ENCODE results near the gene SCAF8.
"Not testable (repeated sequence)": the region's sequence is repeated elsewhere in the genome, so short reads cannot be mapped to it uniquely, and the experiment has no call there.

SCAF8 gene

DNA sequence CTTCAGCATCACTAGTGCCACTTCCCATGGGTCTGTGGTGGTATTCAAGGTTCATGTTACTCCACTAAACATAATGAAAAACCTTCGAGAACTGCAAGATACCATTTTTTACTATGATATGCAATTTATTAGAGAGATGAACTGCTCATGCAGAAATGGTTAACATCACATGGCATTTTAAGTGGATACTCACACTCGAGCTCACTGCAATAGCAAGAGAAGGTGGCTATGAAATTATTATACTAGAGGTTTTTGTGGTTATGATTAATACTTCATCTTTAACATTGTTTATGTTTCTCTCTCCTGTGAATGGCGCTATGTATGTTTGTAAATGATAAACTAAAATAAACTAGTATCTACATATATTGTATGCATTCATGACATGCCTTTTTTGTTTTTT, 35.1 kb downstream of the SCAF8 start:
- TF ChIP-seq TAF1 (IDR thresholded peaks at IDR 0.05; ENCODE audit: low read depth, low read length) (no peak), POLR2A (IDR thresholded peaks at IDR 0.05; ENCODE audit: low read depth, low read length) (no peak), POU2F2 (IDR thresholded peaks at IDR 0.05; ENCODE audit: low read depth, low read length) (no peak), SPI1 (IDR thresholded peaks at IDR 0.05; ENCODE audit: low read depth, low read length) (no peak)
- FAIRE-seq: no peak

DNA sequence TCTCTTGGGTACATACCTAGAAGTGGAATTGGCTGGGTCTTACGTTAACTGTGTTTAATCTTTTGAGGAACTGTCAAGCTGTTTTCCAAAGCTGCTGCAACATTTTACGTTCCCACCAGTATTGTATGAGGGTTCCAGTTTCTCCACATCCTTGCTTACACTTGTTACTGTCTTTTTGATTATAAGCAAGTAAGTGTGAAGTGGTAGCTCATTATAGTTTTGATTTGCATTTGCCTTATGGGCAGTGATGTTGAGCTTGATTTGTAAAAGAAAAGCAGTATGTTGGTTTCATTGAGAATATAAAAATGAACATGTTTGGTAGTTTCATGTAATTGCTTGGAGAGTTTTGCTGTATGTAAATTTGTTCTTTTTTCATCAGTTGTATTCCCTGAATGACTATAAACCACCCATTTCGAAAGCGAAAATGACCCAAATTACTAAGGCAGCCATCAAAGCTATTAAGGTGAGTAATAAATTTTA, 40.4 kb downstream of the SCAF8 start:
- DNase-seq (ENCODE audit: insufficient read length, low spot score) (peak; percentile 17), FAIRE-seq (peak; percentile 73)
- no peak; the same call in 1 of the 2 replicates for TF ChIP-seq POU2F2 (IDR thresholded peaks at IDR 0.05; ENCODE audit: low read depth, low read length)
- TF ChIP-seq POLR2A (IDR thresholded peaks at IDR 0.05; ENCODE audit: low read depth, low read length): no peak
- TF ChIP-seq POLR2AphosphoS5 (IDR thresholded peaks at IDR 0.05; ENCODE audit: low read depth, low read length): no peak
- TF ChIP-seq TAF1 (IDR thresholded peaks at IDR 0.05; ENCODE audit: low read depth, low read length): no peak
- TF ChIP-seq SPI1 (IDR thresholded peaks at IDR 0.05; ENCODE audit: low read depth, low read length): peak; percentile 52
- TF ChIP-seq PAX5 (IDR thresholded peaks at IDR 0.05; ENCODE audit: insufficient read depth, low read length, severe bottlenecking): no peak

More for the DNA sequence above, 35.1 kb downstream of the SCAF8 start:
- no peak for DNase-seq (ENCODE audit: insufficient read length, low spot score)

DNA sequence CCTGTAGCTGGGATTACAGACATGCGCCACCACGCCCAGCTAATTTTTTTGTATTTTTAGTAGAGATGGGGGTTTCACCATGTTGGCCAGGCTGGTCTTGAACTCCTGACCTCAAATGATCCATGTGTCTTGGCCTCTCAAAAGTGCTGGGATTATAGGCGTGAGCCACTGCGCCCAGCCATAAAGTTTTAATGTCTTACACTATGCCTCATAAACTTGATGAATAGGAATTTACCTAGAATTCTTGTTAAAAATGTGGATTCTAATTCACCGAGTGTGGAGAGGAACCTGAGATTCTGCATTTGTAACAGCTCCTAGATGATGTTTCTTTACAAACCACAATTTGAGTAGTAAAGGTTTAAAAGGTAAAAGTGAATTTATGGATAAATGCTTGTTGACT, 45.9 kb downstream of the SCAF8 start:
- not testable (repeated sequence) for FAIRE-seq; DNase-seq (ENCODE audit: insufficient read length, low spot score)

DNA sequence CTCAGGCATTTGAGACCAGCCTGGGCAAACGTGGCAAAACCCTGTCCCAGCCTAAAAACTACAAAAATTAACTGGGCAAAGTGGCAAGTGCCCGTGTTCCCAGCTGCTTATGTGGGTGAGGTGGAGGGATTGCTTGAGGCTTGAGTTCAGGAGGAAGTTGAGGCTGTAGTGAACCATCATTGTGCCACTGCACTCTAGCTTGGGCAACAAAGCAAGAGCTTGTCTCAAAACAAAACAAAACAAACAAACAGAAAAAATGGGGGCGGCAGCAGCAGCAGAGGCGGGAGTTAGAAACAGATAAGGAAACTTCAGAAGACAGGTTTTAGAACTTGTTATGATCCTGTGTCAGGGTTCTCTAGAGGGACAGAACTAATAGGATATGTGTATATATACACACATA, 49.0 kb downstream of the SCAF8 start:
- TF ChIP-seq POLR2A (IDR thresholded peaks at IDR 0.05; ENCODE audit: low read depth, low read length) (no peak), TAF1 (IDR thresholded peaks at IDR 0.05; ENCODE audit: low read depth, low read length) (no peak), SPI1 (IDR thresholded peaks at IDR 0.05; ENCODE audit: low read depth, low read length) (no peak), PAX5 (IDR thresholded peaks at IDR 0.05; ENCODE audit: insufficient read depth, low read length, severe bottlenecking) (no peak), POLR2AphosphoS5 (IDR thresholded peaks at IDR 0.05; ENCODE audit: low read depth, low read length) (no peak), POU2F2 (IDR thresholded peaks at IDR 0.05; ENCODE audit: low read depth, low read length) (no peak)
- FAIRE-seq (peak; percentile 48), DNase-seq (ENCODE audit: insufficient read length, low spot score) (no peak)

DNA sequence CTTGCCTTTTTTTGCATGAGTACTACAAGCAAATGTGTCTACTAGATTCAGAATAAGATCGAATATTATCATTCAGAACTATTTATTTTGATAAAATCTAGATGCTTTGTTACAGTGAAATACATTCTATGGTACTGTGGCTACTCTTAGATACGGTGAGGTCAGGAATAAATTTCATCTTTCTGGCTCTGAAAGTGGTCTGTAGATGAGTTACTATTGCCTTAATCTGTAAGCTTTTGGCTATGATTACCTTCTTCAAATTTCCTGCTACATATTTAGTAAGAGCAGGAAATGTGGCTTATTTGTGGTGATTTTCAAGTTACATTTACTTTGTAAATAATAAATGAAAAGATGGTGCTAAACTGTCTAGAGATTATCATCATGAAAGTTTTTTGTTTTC, 50.0 kb downstream of the SCAF8 start:
- FAIRE-seq: no peak
- no peak for DNase-seq (ENCODE audit: insufficient read length, low spot score)
- TF ChIP-seq TAF1 (IDR thresholded peaks at IDR 0.05; ENCODE audit: low read depth, low read length) (no peak), POLR2A (IDR thresholded peaks at IDR 0.05; ENCODE audit: low read depth, low read length) (no peak), PAX5 (IDR thresholded peaks at IDR 0.05; ENCODE audit: insufficient read depth, low read length, severe bottlenecking) (no peak), POU2F2 (IDR thresholded peaks at IDR 0.05; ENCODE audit: low read depth, low read length) (no peak), POLR2AphosphoS5 (IDR thresholded peaks at IDR 0.05; ENCODE audit: low read depth, low read length) (no peak), SPI1 (IDR thresholded peaks at IDR 0.05; ENCODE audit: low read depth, low read length) (no peak)

DNA sequence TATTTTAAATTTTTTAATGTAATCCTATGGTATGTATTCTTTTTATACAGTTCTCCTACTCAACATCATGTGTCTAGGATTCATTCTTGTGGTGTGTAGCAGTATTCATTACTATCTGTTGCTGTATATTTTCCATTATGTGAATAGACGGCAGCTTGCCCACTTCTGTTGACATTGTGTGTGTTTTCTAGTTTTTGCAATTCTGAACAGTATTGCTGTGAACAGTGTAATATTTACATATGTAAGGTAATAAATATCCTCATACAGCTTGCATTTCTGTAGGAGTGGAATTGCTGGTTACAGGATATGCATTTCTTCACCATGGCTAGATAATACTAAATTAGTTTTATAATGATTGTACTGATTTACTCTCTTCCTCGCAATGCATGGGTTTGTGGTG, 51.9 kb downstream of the SCAF8 start:
- FAIRE-seq: no peak
- no peak for TF ChIP-seq POLR2AphosphoS5 (IDR thresholded peaks at IDR 0.05; ENCODE audit: low read depth, low read length)
- no peak for TF ChIP-seq POLR2A (IDR thresholded peaks at IDR 0.05; ENCODE audit: low read depth, low read length)
- no peak for TF ChIP-seq PAX5 (IDR thresholded peaks at IDR 0.05; ENCODE audit: insufficient read depth, low read length, severe bottlenecking)
- TF ChIP-seq POU2F2 (IDR thresholded peaks at IDR 0.05; ENCODE audit: low read depth, low read length): no peak
- TF ChIP-seq TAF1 (IDR thresholded peaks at IDR 0.05; ENCODE audit: low read depth, low read length): no peak
- no peak for TF ChIP-seq SPI1 (IDR thresholded peaks at IDR 0.05; ENCODE audit: low read depth, low read length)
- DNase-seq (ENCODE audit: insufficient read length, low spot score): no peak

DNA sequence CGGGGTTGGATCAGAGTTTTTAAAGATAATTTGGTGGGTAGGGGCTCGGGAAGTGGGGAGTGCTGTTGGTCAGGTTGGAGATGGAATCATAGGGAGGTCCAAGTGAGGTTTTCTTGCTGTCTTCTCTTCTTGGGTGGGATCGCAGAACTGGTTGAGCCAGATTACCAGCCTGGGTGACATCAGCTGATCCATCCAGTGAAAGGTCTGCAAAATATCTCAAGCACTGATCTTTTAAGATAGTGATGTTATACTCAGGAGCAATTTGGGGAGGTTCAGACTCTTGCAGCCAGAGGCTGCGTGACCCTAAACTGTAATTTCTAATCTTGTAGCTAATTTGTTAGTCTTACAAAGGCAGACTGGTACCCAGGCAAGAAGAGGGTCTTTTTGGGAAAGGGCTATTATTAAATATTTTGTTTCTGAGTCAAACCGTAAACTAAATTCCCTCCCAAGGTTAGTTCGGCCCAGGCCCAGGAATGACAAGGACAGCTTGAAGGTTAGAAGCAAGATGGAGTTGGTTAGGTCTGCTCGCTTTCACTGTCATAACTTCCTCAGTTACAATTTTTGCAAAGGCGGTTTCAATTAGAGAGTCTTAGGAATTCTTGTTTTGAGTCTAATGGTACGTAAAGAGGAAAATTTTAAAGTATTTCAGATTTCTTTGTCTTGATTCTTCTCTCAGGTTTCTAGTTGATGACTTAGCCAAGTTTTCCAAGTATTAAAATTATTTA, 53.1 kb downstream of the SCAF8 start:
- DNase-seq (ENCODE audit: insufficient read length, low spot score) (no peak), FAIRE-seq (no peak)
- TF ChIP-seq PAX5 (IDR thresholded peaks at IDR 0.05; ENCODE audit: insufficient read depth, low read length, severe bottlenecking): no peak
- no peak for TF ChIP-seq POLR2AphosphoS5 (IDR thresholded peaks at IDR 0.05; ENCODE audit: low read depth, low read length)
- TF ChIP-seq POLR2A (IDR thresholded peaks at IDR 0.05; ENCODE audit: low read depth, low read length): no peak
- no peak for TF ChIP-seq SPI1 (IDR thresholded peaks at IDR 0.05; ENCODE audit: low read depth, low read length)
- no peak for TF ChIP-seq TAF1 (IDR thresholded peaks at IDR 0.05; ENCODE audit: low read depth, low read length)
- TF ChIP-seq POU2F2 (IDR thresholded peaks at IDR 0.05; ENCODE audit: low read depth, low read length): no peak

DNA sequence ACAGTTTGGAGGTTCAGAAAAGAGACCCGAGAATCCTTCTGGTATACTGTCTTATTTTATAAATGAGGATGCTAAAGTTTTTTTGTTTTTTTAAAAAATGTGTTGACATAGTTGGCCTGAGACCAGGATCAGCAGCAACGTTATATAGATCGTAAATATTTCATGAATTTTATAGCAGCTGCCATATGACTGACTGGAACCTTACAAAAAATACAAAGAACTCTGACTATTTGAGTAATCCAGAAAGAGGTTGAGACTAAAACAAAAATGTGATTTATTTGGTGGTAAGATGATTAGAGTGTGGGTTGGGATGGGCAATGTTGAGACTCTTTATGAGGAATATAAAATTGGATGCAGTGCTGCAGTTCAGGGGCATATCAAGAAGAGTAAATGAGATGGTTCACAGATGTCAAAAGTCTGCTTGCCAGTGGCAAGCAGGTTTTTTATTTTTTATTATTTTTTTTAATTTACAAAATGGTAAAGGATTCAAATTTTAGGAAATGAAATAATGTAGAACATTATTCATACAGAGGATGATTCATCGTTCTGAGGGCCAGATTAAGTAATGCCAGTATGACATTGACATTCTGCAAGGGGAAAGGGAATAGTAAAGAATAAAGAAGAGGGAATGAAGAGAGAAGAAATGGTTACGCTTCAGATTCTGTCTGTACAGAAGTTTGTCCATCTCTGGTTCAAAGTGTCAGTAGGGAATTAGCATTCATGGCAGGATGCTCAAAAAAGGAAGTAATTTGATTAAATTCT, 58.5 kb downstream of the SCAF8 start:
- no peak for FAIRE-seq
- TF ChIP-seq TAF1 (IDR thresholded peaks at IDR 0.05; ENCODE audit: low read depth, low read length) (no peak), POLR2A (IDR thresholded peaks at IDR 0.05; ENCODE audit: low read depth, low read length) (no peak), SPI1 (IDR thresholded peaks at IDR 0.05; ENCODE audit: low read depth, low read length) (no peak), PAX5 (IDR thresholded peaks at IDR 0.05; ENCODE audit: insufficient read depth, low read length, severe bottlenecking) (no peak), POU2F2 (IDR thresholded peaks at IDR 0.05; ENCODE audit: low read depth, low read length) (no peak), POLR2AphosphoS5 (IDR thresholded peaks at IDR 0.05; ENCODE audit: low read depth, low read length) (no peak)
- no peak for DNase-seq (ENCODE audit: insufficient read length, low spot score)

DNA sequence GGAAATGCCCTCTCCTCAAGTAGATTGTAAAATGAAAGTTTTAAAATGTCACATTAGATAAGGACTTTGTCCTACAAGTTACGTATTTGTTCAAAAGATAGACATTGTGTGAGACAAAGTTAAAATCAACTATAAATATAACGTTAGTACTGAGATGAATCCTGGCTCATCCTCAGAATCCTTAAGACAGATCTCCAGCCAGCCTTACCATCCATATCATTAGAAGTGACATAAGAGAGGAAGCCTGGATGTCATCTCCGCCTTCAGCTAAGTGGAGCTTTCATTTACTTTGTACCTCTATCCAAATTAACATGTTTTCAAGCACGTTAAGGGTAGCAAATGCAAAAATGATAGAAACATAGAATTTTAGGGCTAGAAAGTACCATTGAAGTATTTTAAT, 59.1 kb downstream of the SCAF8 start:
- no peak for DNase-seq (ENCODE audit: insufficient read length, low spot score)
- FAIRE-seq: no peak
- TF ChIP-seq POLR2A (IDR thresholded peaks at IDR 0.05; ENCODE audit: low read depth, low read length): no peak
- no peak for TF ChIP-seq SPI1 (IDR thresholded peaks at IDR 0.05; ENCODE audit: low read depth, low read length)
- TF ChIP-seq POU2F2 (IDR thresholded peaks at IDR 0.05; ENCODE audit: low read depth, low read length): no peak
- TF ChIP-seq PAX5 (IDR thresholded peaks at IDR 0.05; ENCODE audit: insufficient read depth, low read length, severe bottlenecking): no peak
- no peak for TF ChIP-seq POLR2AphosphoS5 (IDR thresholded peaks at IDR 0.05; ENCODE audit: low read depth, low read length)
- TF ChIP-seq TAF1 (IDR thresholded peaks at IDR 0.05; ENCODE audit: low read depth, low read length): no peak
